Activated T-helper 17 cell treated with anti-CD3 and anti-CD28 coated beads, Interleukin-2, amount 50 U/mL, for 72 hours (primary cell): ENCODE results near the gene PRDM15. TPM values are rescaled to one million over a fixed set of nuclear protein-coding genes. Genes with fewer than 3 reads are reported as not detected.

Experiments
- ATAC-seq: fragments of 150-1000 bp; cut with Tn5 transposase; replicated peaks from 2 replicates; pipeline ENCODE4 v1.10.0; 2021; ENCODE audit warnings: mild to moderate bottlenecking, moderate library complexity
- H3K27ac Mint-ChIP-seq: one replicate; pipeline ENCODE4 v1.8.0; 2022; ENCODE audit warnings: mixed read lengths
- H3K27me3 Mint-ChIP-seq: one replicate; pipeline ENCODE4 v1.8.0; 2022; ENCODE audit warnings: mixed read lengths
- H3K36me3 Mint-ChIP-seq: one replicate; pipeline ENCODE4 v1.8.0; 2022; ENCODE audit warnings: low read depth, mild to moderate bottlenecking, mixed read lengths
- H3K4me1 Mint-ChIP-seq: one replicate; pipeline ENCODE4 v1.8.0; 2022; ENCODE audit warnings: mixed read lengths
- H3K4me3 Mint-ChIP-seq: one replicate; pipeline ENCODE4 v1.8.0; 2022; ENCODE audit warnings: mild to moderate bottlenecking, mixed read lengths
- H3K9me3 Mint-ChIP-seq: one replicate; pipeline ENCODE4 v1.8.0; 2022; ENCODE audit warnings: mixed read lengths
- total RNA-seq, 2 donors: library from RNA; stranded (reverse); gene quantifications; one replicate each; pipeline ENCODE4 v1.2.3, GENCODE V29; 2022

PRDM15 gene
- total RNA-seq, 2 donors from 2014 or later, result 17.1 to 17.6 TPM

- no peaks in the 10 kb centered on the region for H3K9me3 Mint-ChIP-seq
- H3K27ac Mint-ChIP-seq, result no peak overlapping the region
- H3K36me3 Mint-ChIP-seq, result peaks cover 37% of the 10 kb centered on the region
- ATAC-seq, result no peak
- peaks cover 6% of the 10 kb centered on the region for H3K4me1 Mint-ChIP-seq
- no peak overlapping the region for H3K4me3 Mint-ChIP-seq
- no peaks in the 10 kb centered on the region for H3K27me3 Mint-ChIP-seq
Observed at GRCh38 chr21:41917531-41917930, 38.4 kb upstream of the PRDM15 start.

- peaks cover 5% of the 10 kb centered on the region for H3K4me1 Mint-ChIP-seq
- H3K36me3 Mint-ChIP-seq, result peaks cover 40% of the 10 kb centered on the region
- no peaks in the 10 kb centered on the region for H3K9me3 Mint-ChIP-seq
- no peaks in the 10 kb centered on the region for H3K27me3 Mint-ChIP-seq
- no peak for ATAC-seq
- no peak overlapping the region for H3K4me3 Mint-ChIP-seq
- no peak overlapping the region for H3K27ac Mint-ChIP-seq
Observed at GRCh38 chr21:41916888-41917433, 37.8 kb upstream of the PRDM15 start.

- peaks cover 45% of the 10 kb centered on the region for H3K36me3 Mint-ChIP-seq
- H3K9me3 Mint-ChIP-seq, result no peaks in the 10 kb centered on the region
- no peak overlapping the region for H3K27ac Mint-ChIP-seq
- H3K27me3 Mint-ChIP-seq, result no peaks in the 10 kb centered on the region
- no peaks in the 10 kb centered on the region for H3K4me1 Mint-ChIP-seq
- no peak overlapping the region for H3K4me3 Mint-ChIP-seq
- no peak for ATAC-seq
Observed at GRCh38 chr21:41914965-41915364, 35.8 kb upstream of the PRDM15 start.

- H3K9me3 Mint-ChIP-seq, result no peaks in the 10 kb centered on the region
- no peaks in the 10 kb centered on the region for H3K27me3 Mint-ChIP-seq
- ATAC-seq, result no peak
- H3K4me1 Mint-ChIP-seq, result no peaks in the 10 kb centered on the region
- H3K36me3 Mint-ChIP-seq, result peaks cover 45% of the 10 kb centered on the region
- no peak overlapping the region for H3K4me3 Mint-ChIP-seq
- H3K27ac Mint-ChIP-seq, result no peak overlapping the region
Observed at GRCh38 chr21:41914358-41914757, 35.2 kb upstream of the PRDM15 start.

GRCh38 chr21:41913230-41913629, 34.1 kb upstream of the PRDM15 start:
- no peak overlapping the region for H3K27ac Mint-ChIP-seq
- H3K27me3 Mint-ChIP-seq, result no peaks in the 10 kb centered on the region
- no peaks in the 10 kb centered on the region for H3K4me1 Mint-ChIP-seq
- no peak overlapping the region for H3K4me3 Mint-ChIP-seq
- ATAC-seq, result no peak
- H3K36me3 Mint-ChIP-seq, result peaks cover 47% of the 10 kb centered on the region
- no peaks in the 10 kb centered on the region for H3K9me3 Mint-ChIP-seq

- Mint-ChIP-seq H3K27ac (no peak overlapping the region), H3K27me3 (no peaks in the 10 kb centered on the region)
Observed at GRCh38 chr21:41908829-41909228, 29.7 kb upstream of the PRDM15 start.

GRCh38 chr21:41907496-41908258, 28.5 kb upstream of the PRDM15 start:
- Mint-ChIP-seq H3K4me3 (no peak overlapping the region), H3K36me3 (peaks cover 34% of the 10 kb centered on the region), H3K4me1 (no peaks in the 10 kb centered on the region), H3K27ac (no peak overlapping the region), H3K27me3 (no peaks in the 10 kb centered on the region), H3K9me3 (no peaks in the 10 kb centered on the region)
- no peak for ATAC-seq

More at GRCh38 chr21:41908829-41909228, 29.7 kb upstream of the PRDM15 start:
- Mint-ChIP-seq H3K36me3 (peaks cover 40% of the 10 kb centered on the region), H3K9me3 (no peaks in the 10 kb centered on the region), H3K4me1 (no peaks in the 10 kb centered on the region), H3K4me3 (no peak overlapping the region)
- no peak for ATAC-seq

GRCh38 chr21:41906770-41907169, 27.6 kb upstream of the PRDM15 start:
- H3K4me1 Mint-ChIP-seq, result no peaks in the 10 kb centered on the region

GRCh38 chr21:41903559-41904351, 24.6 kb upstream of the PRDM15 start:
- H3K4me3 Mint-ChIP-seq, result no peak overlapping the region
- no peaks in the 10 kb centered on the region for H3K9me3 Mint-ChIP-seq
- H3K4me1 Mint-ChIP-seq, result peaks cover 19% of the 10 kb centered on the region
- ATAC-seq, result no peak
- no peak overlapping the region for H3K27ac Mint-ChIP-seq
- peaks cover 29% of the 10 kb centered on the region for H3K36me3 Mint-ChIP-seq
- no peaks in the 10 kb centered on the region for H3K27me3 Mint-ChIP-seq

More at GRCh38 chr21:41906770-41907169, 27.6 kb upstream of the PRDM15 start:
- no peak for ATAC-seq
- Mint-ChIP-seq H3K27ac (no peak overlapping the region), H3K9me3 (no peaks in the 10 kb centered on the region), H3K4me3 (no peak overlapping the region), H3K36me3 (peaks cover 28% of the 10 kb centered on the region), H3K27me3 (no peaks in the 10 kb centered on the region)

- Mint-ChIP-seq H3K4me3 (no peak overlapping the region), H3K27ac (no peak overlapping the region), H3K9me3 (no peaks in the 10 kb centered on the region), H3K36me3 (peaks cover 24% of the 10 kb centered on the region), H3K27me3 (no peaks in the 10 kb centered on the region), H3K4me1 (peaks cover 19% of the 10 kb centered on the region)
- ATAC-seq, result no peak
Observed at GRCh38 chr21:41902946-41903345, 23.8 kb upstream of the PRDM15 start.

- peak overlapping the region; percentile 74 for H3K4me3 Mint-ChIP-seq
Observed at GRCh38 chr21:41901782-41902181, 22.6 kb upstream of the PRDM15 start.

GRCh38 chr21:41901099-41901498, 22.0 kb upstream of the PRDM15 start:
- H3K36me3 Mint-ChIP-seq, result peaks cover 21% of the 10 kb centered on the region
- H3K27me3 Mint-ChIP-seq, result no peaks in the 10 kb centered on the region
- ATAC-seq, result peak; percentile 63
- H3K4me3 Mint-ChIP-seq, result peak overlapping the region; percentile 74
- peaks cover 22% of the 10 kb centered on the region for H3K4me1 Mint-ChIP-seq
- H3K27ac Mint-ChIP-seq, result peak overlapping the region; percentile 93
- no peaks in the 10 kb centered on the region for H3K9me3 Mint-ChIP-seq

More at GRCh38 chr21:41901782-41902181, 22.6 kb upstream of the PRDM15 start:
- Mint-ChIP-seq H3K4me1 (peaks cover 19% of the 10 kb centered on the region), H3K36me3 (peaks cover 24% of the 10 kb centered on the region), H3K27me3 (no peaks in the 10 kb centered on the region), H3K27ac (peak overlapping the region; percentile 93), H3K9me3 (no peaks in the 10 kb centered on the region)
- ATAC-seq, result no peak

GRCh38 chr21:41900401-41900800, 21.3 kb upstream of the PRDM15 start:
- Mint-ChIP-seq H3K9me3 (no peaks in the 10 kb centered on the region), H3K4me1 (peaks cover 27% of the 10 kb centered on the region), H3K4me3 (peak overlapping the region; percentile 74), H3K27ac (peak overlapping the region; percentile 93), H3K27me3 (no peaks in the 10 kb centered on the region), H3K36me3 (peaks cover 15% of the 10 kb centered on the region)
- no peak for ATAC-seq

GRCh38 chr21:41899426-41900202, 20.5 kb upstream of the PRDM15 start:
- Mint-ChIP-seq H3K27me3 (no peaks in the 10 kb centered on the region), H3K27ac (peak overlapping the region; percentile 93), H3K4me3 (peak overlapping the region; percentile 74), H3K36me3 (peaks cover 12% of the 10 kb centered on the region), H3K4me1 (peaks cover 27% of the 10 kb centered on the region), H3K9me3 (no peaks in the 10 kb centered on the region)
- ATAC-seq, result peak; percentile 84
